ENCODE measurements around the gene NUAK1.

GRCh38 chr12:106096376-106096775 lies 42.4 kb downstream of the NUAK1 start:
- peak; percentile 74 for TF ChIP-seq POLR2AphosphoS5 (IDR thresholded peaks at IDR 0.05; ENCODE audit: low read depth, low read length)
- TF ChIP-seq, protein P1, sequence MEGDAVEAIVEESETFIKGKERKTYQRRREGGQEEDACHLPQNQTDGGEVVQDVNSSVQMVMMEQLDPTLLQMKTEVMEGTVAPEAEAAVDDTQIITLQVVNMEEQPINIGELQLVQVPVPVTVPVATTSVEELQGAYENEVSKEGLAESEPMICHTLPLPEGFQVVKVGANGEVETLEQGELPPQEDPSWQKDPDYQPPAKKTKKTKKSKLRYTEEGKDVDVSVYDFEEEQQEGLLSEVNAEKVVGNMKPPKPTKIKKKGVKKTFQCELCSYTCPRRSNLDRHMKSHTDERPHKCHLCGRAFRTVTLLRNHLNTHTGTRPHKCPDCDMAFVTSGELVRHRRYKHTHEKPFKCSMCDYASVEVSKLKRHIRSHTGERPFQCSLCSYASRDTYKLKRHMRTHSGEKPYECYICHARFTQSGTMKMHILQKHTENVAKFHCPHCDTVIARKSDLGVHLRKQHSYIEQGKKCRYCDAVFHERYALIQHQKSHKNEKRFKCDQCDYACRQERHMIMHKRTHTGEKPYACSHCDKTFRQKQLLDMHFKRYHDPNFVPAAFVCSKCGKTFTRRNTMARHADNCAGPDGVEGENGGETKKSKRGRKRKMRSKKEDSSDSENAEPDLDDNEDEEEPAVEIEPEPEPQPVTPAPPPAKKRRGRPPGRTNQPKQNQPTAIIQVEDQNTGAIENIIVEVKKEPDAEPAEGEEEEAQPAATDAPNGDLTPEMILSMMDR (IDR thresholded peaks at IDR 0.05), result no peak
